ENCODE data around the gene PTCD1. TPM values are rescaled to one million over a fixed set of nuclear protein-coding genes. Genes with fewer than 3 reads are reported as not detected.

The PTCD1 gene
- total RNA-seq = 10.5 and 10.7 TPM in 2 replicates

DNA sequence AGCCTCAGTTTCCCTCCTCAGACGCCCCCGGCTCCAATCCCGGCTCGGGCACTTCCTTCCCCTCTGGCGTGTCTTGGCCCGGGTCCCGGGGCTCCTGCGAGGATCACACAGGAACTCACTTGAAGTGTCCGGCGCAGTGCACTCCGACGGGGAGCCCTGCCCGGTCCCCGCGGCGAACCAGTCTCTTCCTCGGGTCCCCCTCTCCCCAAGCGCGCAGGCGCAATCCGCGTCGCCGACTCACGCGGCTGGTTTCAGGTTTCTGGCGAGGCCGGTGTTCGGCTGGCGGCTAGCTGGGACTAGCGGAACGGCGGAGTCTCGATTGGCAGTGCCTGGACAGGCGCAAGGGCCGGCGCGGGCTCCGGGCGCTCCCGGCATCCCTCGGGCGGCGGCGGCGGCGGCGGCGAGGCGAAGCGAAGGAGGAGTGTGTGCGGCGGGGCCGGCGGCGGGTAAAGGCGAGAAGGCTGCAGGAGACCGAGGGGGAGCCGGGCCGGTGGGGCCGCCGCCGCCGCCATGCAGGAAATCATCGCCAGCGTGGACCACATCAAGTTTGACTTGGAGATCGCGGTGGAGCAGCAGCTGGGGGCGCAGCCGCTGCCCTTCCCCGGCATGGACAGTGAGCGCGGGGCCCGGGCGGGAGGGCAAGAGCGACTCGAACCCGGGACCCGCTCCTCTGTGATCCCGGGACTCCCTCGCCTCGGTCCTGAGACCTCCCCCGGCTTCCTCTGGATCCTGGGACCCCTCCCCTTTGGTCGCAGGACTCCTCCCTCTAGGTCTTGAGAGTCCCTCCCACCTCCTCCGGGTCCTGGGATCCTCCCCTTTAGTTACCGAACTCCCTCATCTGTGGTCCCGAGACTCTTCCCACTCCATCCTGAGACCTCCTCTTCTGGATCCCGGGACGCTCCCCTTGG is at the start of gene PTCD1, which contains the start of gene CPSF4:
Gene PTCD1 (minus strand): TSS at position 226 of the 908 bp plus-strand sequence. CDS start 3,556 bp downstream, outside the sequence.
Gene CPSF4 (plus strand): TSS at position 371 of the 908 bp plus-strand sequence. CDS start 140 bp downstream, at position 511.
- peak; percentile 97 for DNase-seq
- no peaks in the 10 kb centered on the region for H3K9me3 Mint-ChIP-seq
- intact Hi-C loops (cut with micrococcal nuclease) = loop anchor here (1.0 to 2.0 kb wide), 4 partner anchors 30 to 66 kb away; partner anchors contain the start of genes ZKSCAN5 and ZNF789
- H3K27ac Mint-ChIP-seq = peak within 1 kb of the TSS; percentile 89
- peak within 1 kb of the TSS; percentile 96 for H3K4me3 Mint-ChIP-seq
- no peaks in the 10 kb centered on the region for H3K27me3 Mint-ChIP-seq
- H3K36me3 Mint-ChIP-seq (ENCODE audit: low read depth) = peaks cover 27% of the 10 kb centered on the region
- H3K4me1 Mint-ChIP-seq = peaks cover 23% of the 10 kb centered on the region

DNA sequence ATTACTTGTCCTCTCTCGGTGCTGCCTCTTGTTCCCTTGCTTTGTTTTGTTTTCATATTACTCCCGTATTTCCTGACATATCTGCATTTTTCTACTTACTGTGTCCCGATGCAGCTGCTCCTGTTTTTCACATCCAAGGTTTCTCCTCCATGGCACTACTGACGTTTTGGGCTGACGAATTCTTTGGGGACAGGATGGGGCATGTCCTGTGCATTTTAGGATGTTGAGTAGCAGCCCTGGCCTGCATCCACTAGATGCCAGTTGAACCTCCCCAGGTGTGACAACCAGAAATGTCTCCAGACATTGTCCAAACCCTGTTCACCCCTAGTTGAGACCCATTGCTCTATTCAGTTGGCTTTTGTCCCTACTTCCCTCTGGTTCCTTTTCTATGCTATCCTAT is 46.5 kb upstream of the PTCD1 start:
- Mint-ChIP-seq H3K9me3 (no peaks in the 10 kb centered on the region), H3K27ac (no peak overlapping the region), H3K4me1 (no peaks in the 10 kb centered on the region), H3K27me3 (no peaks in the 10 kb centered on the region), H3K4me3 (no peak overlapping the region), H3K36me3 (ENCODE audit: low read depth) (peaks cover 64% of the 10 kb centered on the region)
- intact Hi-C loops (cut with micrococcal nuclease) = no loop called here
- no peak for DNase-seq

- H3K36me3 Mint-ChIP-seq (ENCODE audit: low read depth) = peaks cover 41% of the 10 kb centered on the region
- no peaks in the 10 kb centered on the region for H3K27me3 Mint-ChIP-seq
- peak overlapping the region; percentile 70 for H3K27ac Mint-ChIP-seq
- intact Hi-C loops (cut with micrococcal nuclease) = loop anchor here (10.0 kb wide), 1 partner anchor 76 kb away; the partner anchor contains the start of genes FAM200A and ZNF655
- peaks cover 28% of the 10 kb centered on the region for H3K4me1 Mint-ChIP-seq
- H3K9me3 Mint-ChIP-seq = no peaks in the 10 kb centered on the region
- H3K4me3 Mint-ChIP-seq = peak overlapping the region; percentile 56
- no peak for DNase-seq
These were observed 40.2 kb upstream of the PTCD1 start for GRCh38 chr7:99478464-99479440.

DNA sequence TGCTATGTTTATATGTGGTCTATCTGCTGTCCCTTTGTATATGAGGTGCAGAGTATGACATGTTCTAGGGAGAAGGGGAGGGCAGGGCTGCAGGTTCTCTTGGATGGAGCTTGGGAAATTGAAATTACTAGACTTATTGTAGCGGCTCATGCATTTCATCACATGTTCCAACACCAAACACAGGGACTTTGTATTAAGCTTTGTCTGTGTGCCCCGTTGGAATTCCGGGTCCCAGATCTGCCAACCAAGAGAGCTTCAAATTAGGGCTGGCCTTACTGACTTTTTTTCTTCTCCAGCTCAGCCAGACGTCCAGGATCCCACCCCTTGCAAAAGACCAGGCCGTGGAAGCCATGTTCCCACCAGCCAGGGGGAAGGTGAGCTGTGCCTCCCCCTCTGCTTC is 37.5 kb upstream of the PTCD1 start:
- no peak for DNase-seq
- H3K27ac Mint-ChIP-seq = no peak overlapping the region
- no peak overlapping the region for H3K4me3 Mint-ChIP-seq
- intact Hi-C loops (cut with micrococcal nuclease) = loop anchor here (10.0 kb wide), 1 partner anchor 79 kb away; the partner anchor contains the start of genes FAM200A and ZNF655
- H3K27me3 Mint-ChIP-seq = no peaks in the 10 kb centered on the region
- peaks cover 36% of the 10 kb centered on the region for H3K4me1 Mint-ChIP-seq
- peaks cover 35% of the 10 kb centered on the region for H3K36me3 Mint-ChIP-seq (ENCODE audit: low read depth)
- H3K9me3 Mint-ChIP-seq = no peaks in the 10 kb centered on the region

- Mint-ChIP-seq H3K9me3 (no peaks in the 10 kb centered on the region), H3K4me1 (peaks cover 31% of the 10 kb centered on the region), H3K27me3 (peaks cover 1% of the 10 kb centered on the region), H3K27ac (peak overlapping the region; percentile 93), H3K4me3 (peak overlapping the region; percentile 100), H3K36me3 (ENCODE audit: low read depth) (peaks cover 23% of the 10 kb centered on the region)
- intact Hi-C loops (cut with micrococcal nuclease) = loop anchor here (2.0 to 10.0 kb wide), 5 partner anchors 34 to 956 kb away; partner anchors contain the start of genes BUD31, CPSF4, FAM200A and MEPCE
- peak; percentile 72 for DNase-seq
These were observed 34.7 kb upstream of the PTCD1 start for GRCh38 chr7:99473315-99473596.

DNA sequence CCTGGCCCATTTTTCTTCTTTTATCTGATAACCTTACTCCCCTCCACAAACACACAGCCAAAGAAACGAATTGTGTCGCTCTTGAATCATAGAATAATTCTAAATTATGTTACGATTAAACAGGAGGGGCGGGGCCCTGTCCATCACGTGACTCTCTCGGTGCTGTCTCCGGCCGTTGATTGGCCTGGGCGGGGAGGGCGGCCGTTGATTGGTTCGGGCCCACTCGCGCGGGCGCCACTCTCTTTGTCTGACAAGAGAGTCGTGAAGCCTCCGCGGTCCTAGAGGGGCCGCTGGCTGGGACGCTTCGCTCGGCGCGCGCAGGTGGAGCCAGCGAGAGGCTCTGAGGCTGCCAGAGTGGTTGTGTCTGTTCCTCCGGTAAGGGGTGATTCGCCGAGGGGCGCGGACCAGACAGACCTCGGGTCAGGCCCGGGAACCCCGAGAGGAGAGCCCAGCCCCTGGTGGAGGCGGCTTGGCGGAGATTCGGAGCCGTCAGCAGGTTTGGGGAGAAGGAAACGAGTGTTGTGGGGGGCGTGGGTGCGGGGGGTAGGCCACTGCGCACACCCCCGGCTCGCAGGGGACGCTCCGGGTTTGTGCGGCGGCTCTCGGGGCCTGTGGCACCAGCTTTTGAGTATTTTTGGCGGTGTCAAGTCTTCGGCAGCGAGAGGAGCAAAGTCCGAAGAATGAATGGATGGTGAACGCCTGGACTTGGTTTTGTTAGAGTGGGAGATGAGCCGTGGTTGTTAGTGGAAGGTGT is 34.1 kb upstream of the PTCD1 start, which contains the start of gene ZNF789:
Gene ZNF789 (plus strand): TSS at position 330 of the 754 bp plus-strand sequence. CDS start 3,567 bp downstream, outside the sequence.
- peaks cover 1% of the 10 kb centered on the region for H3K27me3 Mint-ChIP-seq
- DNase-seq = peak; percentile 99
- H3K36me3 Mint-ChIP-seq (ENCODE audit: low read depth) = peaks cover 20% of the 10 kb centered on the region
- peak within 1 kb of the TSS; percentile 100 for H3K4me3 Mint-ChIP-seq
- intact Hi-C loops (cut with micrococcal nuclease) = loop anchor here (1.0 to 10.0 kb wide), 7 partner anchors 28 to 956 kb away; partner anchors contain the start of genes BUD31, CPSF4, FAM200A and MEPCE
- no peaks in the 10 kb centered on the region for H3K9me3 Mint-ChIP-seq
- peaks cover 28% of the 10 kb centered on the region for H3K4me1 Mint-ChIP-seq
- peak within 1 kb of the TSS; percentile 93 for H3K27ac Mint-ChIP-seq

DNA sequence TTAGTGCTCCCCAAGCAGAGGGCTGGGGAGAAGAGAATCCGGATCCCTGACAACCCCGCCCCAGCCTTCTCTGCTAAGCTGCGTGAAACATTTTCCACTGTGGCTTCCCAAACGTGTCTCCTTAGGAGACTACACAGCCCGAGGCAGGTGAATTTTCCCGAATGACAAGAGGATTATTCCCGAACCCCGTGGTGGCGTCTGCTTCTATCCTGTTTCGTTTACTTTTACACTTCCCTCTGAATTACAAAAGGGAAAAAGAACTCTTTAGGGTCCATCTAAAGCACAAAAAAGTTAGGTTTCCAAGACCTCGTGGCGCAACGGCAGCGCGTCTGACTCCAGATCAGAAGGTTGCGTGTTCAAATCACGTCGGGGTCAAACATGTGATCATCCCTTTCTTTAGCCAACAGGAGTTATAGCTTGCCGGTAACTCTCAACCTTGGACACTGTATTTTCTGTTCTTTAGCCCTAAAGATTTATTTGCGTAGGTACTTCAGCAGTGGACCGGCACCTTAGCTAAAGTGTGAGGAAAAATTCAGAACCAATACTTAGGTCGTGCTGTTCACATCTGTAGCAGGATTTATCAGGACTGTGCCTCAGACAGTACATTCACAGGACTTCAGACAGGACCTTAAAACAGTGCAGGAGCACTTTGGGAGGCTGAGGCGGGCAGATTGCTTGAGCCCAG is 30.9 kb upstream of the PTCD1 start:
- H3K27ac Mint-ChIP-seq = no peak overlapping the region
- H3K4me3 Mint-ChIP-seq = no peak overlapping the region
- no peaks in the 10 kb centered on the region for H3K9me3 Mint-ChIP-seq
- intact Hi-C loops (cut with micrococcal nuclease) = loop anchor here (5.0 to 10.0 kb wide), 2 partner anchors 85 to 92 kb away; partner anchors contain the start of genes FAM200A and ZNF655
- peaks cover 1% of the 10 kb centered on the region for H3K27me3 Mint-ChIP-seq
- DNase-seq = no peak
- peaks cover 22% of the 10 kb centered on the region for H3K4me1 Mint-ChIP-seq
- peaks cover 14% of the 10 kb centered on the region for H3K36me3 Mint-ChIP-seq (ENCODE audit: low read depth)

DNA sequence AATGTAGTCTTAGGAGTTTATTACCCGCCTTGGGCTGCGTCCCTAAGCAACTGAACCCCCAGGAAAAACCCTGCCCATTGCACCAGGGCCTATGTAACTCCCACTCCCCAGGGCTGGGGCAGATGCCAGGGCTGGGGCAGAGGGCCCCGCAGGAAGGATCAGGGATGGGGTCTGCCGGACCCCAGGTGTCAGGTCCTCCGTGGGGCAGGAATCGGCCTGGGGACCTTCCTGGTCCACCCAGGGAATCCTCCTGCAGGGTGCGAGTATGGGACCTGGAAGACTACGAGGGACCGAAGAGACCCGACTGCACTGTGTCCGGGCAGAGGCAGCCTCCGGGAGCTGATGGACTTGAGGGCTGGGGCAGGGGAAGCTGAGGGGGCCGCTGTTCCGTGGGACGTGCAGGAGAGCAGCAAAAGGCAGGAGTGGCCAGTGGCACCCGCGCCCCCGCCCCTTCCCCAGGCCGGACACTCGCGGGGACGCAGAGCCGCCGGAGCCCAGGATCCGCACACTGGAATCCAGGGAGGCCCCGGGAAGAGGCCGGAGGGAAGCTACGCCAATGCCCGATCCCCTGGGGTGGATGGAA is 29.8 kb upstream of the PTCD1 start:
- H3K9me3 Mint-ChIP-seq = no peaks in the 10 kb centered on the region
- intact Hi-C loops (cut with micrococcal nuclease) = no loop called here
- H3K27me3 Mint-ChIP-seq = peaks cover 1% of the 10 kb centered on the region
- peaks cover 21% of the 10 kb centered on the region for H3K36me3 Mint-ChIP-seq (ENCODE audit: low read depth)
- DNase-seq = no peak
- H3K27ac Mint-ChIP-seq = no peak overlapping the region
- H3K4me1 Mint-ChIP-seq = peaks cover 25% of the 10 kb centered on the region
- H3K4me3 Mint-ChIP-seq = no peak overlapping the region

- intact Hi-C loops (cut with micrococcal nuclease) = no loop called here
- H3K36me3 Mint-ChIP-seq (ENCODE audit: low read depth) = peaks cover 29% of the 10 kb centered on the region
- DNase-seq = no peak
- H3K27me3 Mint-ChIP-seq = peaks cover 1% of the 10 kb centered on the region
- peak overlapping the region; percentile 82 for H3K27ac Mint-ChIP-seq
- no peaks in the 10 kb centered on the region for H3K9me3 Mint-ChIP-seq
- H3K4me3 Mint-ChIP-seq = peak overlapping the region; percentile 89
- H3K4me1 Mint-ChIP-seq = peaks cover 26% of the 10 kb centered on the region
These were observed 26.8 kb upstream of the PTCD1 start for GRCh38 chr7:99465421-99465768.

DNA sequence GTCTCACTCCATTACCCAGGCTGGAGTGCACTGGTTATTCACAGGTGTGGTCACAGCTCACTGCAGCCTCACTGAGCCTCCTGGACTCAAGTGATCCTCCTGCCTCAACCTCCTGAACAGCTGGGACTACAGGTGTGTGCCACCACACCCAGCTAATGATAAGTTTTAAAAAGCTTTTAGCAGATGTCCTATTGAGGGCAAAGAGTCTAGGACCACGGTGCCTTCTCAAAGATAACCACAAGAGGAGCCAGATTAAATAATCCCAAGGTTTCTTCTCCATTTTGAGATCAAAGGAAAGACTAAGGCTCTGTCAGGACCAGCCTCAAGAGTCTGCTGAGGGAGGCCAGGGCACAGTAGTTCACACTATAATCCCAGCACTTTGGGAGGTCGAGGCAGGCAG is 22.6 kb upstream of the PTCD1 start:
- DNase-seq = no peak
- Mint-ChIP-seq H3K36me3 (ENCODE audit: low read depth) (peaks cover 55% of the 10 kb centered on the region), H3K4me3 (no peak overlapping the region), H3K9me3 (no peaks in the 10 kb centered on the region), H3K4me1 (peaks cover 32% of the 10 kb centered on the region), H3K27ac (no peak overlapping the region), H3K27me3 (no peaks in the 10 kb centered on the region)
- intact Hi-C loops (cut with micrococcal nuclease) = no loop called here

- Mint-ChIP-seq H3K27me3 (no peaks in the 10 kb centered on the region), H3K36me3 (ENCODE audit: low read depth) (peaks cover 53% of the 10 kb centered on the region), H3K4me3 (no peak overlapping the region), H3K27ac (peak overlapping the region; percentile 27), H3K4me1 (peaks cover 29% of the 10 kb centered on the region), H3K9me3 (no peaks in the 10 kb centered on the region)
- intact Hi-C loops (cut with micrococcal nuclease) = no loop called here
- DNase-seq = no peak
These were observed 22.1 kb upstream of the PTCD1 start for GRCh38 chr7:99460651-99461050.

- H3K36me3 Mint-ChIP-seq (ENCODE audit: low read depth) = peaks cover 53% of the 10 kb centered on the region
- intact Hi-C loops (cut with micrococcal nuclease) = no loop called here
- no peaks in the 10 kb centered on the region for H3K27me3 Mint-ChIP-seq
- peaks cover 20% of the 10 kb centered on the region for H3K4me1 Mint-ChIP-seq
- H3K4me3 Mint-ChIP-seq = no peak overlapping the region
- DNase-seq = peak; percentile 76
- peak overlapping the region; percentile 8 for H3K27ac Mint-ChIP-seq
- H3K9me3 Mint-ChIP-seq = no peaks in the 10 kb centered on the region
These were observed 20.5 kb upstream of the PTCD1 start for GRCh38 chr7:99459087-99459486.

All from activated CD4-positive, alpha-beta T cell treated with anti-CD3 and anti-CD28 coated beads, Interleukin-2, amount 10 ng/mL, durations not matched to agents 24 days and 14 days (primary cell).